OCI-LY3 (cell line): ENCODE data around the gene AGAP1.

Experiments used
- H2AFZ ChIP-seq: fragments of 200-600, 300-600 bp; shearing (Covaris generic); 2 replicates; pipeline ENCODE4 v1.6.0; 2014; ENCODE audit warnings: antibody characterized with exemption, low read depth, low read length
- H3K27ac ChIP-seq: fragments of 200-600, 300-600 bp; sonication (generic); 2 replicates; pipeline ENCODE4 v1.5.1; 2014; ENCODE audit warnings: mild to moderate bottlenecking, low read length, moderate library complexity, mixed read lengths
- H3K27me3 ChIP-seq: fragments of 200-600, 300-600 bp; sonication (generic); 2 replicates; pipeline ENCODE4 v1.6.1; 2014; ENCODE audit warnings: low read depth, low read length, mixed read lengths
- H3K36me3 ChIP-seq: fragments of 200-600, 300-600 bp; sonication (generic); replicated peaks from 2 replicates; pipeline ENCODE3; 2014; ENCODE audit warnings: low read depth, low read length, mixed read lengths
- H3K4me1 ChIP-seq: fragments of 300-600, 200-600 bp; sonication (generic); 2 replicates; pipeline ENCODE4 v1.6.1; 2014; ENCODE audit warnings: low read length, mixed read lengths
- H3K4me2 ChIP-seq: fragments of 200-600, 300-600 bp; sonication (generic); 2 replicates; pipeline ENCODE4 v1.6.1; 2014; ENCODE audit warnings: low read length, mixed read lengths
- H3K4me3 ChIP-seq: fragments of 300-600, 200-600 bp; sonication (generic); 2 replicates; pipeline ENCODE4 v1.5.1; 2014; ENCODE audit warnings: antibody characterized with exemption, mild to moderate bottlenecking, low read length, moderate library complexity
- H3K79me2 ChIP-seq: fragments of 300-600, 200-600 bp; shearing (Covaris generic); 2 replicates; pipeline ENCODE4 v1.6.1; 2014; ENCODE audit warnings: mild to moderate bottlenecking, low read length, mixed read lengths
- H3K9ac ChIP-seq: fragments of 300-600, 200-600 bp; shearing (Covaris generic); 2 replicates; pipeline ENCODE4 v1.6.0; 2014; ENCODE audit warnings: mild to moderate bottlenecking, low read length, moderate library complexity
- H3K9me3 ChIP-seq: fragments of 200-600, 300-600 bp; shearing (Covaris generic); 2 replicates; pipeline ENCODE4 v1.6.1; 2014; ENCODE audit warnings: low read length, mixed read lengths; ENCODE audit not compliant: insufficient read depth
- H4K20me1 ChIP-seq: fragments of 200-600, 300-600 bp; sonication (generic); 2 replicates; pipeline ENCODE4 v1.6.1; 2016; ENCODE audit warnings: low read length, mixed read lengths; ENCODE audit not compliant: insufficient read depth
- EZH2phosphoT487 ChIP-seq: fragments of 200-600 bp; shearing (Covaris generic); IDR thresholded peaks from 2 replicates; pipeline ENCODE4 v1.6.1; 2018; ENCODE audit warnings: antibody characterized with exemption, mixed run types, low read depth
- TF ChIP-seq, protein P1 (sequence below): fragments of 200-600, 300-600 bp; sonication (generic); IDR thresholded peaks from 2 replicates; pipeline ENCODE4 v1.5.1; 2014; ENCODE audit warnings: antibody characterized with exemption, low read length, low read depth

Gene AGAP1

DNA sequence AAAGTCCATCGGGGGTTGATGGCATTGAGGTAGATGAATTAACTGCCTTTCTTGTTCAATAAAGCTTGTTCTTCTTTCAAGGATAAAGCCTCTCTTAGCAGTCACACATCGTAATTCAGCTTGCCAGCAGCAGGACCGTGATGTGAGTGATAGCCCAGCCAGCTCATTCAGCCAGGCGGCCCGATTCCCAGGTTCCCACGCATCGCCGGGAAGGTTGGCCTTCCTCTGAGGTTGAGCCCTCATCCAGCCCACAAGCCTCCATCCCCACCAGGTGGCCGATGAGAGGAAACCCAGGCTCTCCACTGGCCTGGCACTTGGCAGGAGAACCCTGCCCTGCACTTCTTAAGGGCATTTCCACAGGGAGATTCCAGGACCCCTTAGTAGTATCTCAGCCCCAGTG is 4.7 kb downstream of the AGAP1 start:
- Histone ChIP-seq H3K27me3 (no peaks in the 10 kb centered on the region), H3K4me3 (no peak overlapping the region), H4K20me1 (no peaks in the 10 kb centered on the region), H3K27ac (no peak overlapping the region), H3K36me3 (no peaks in the 10 kb centered on the region), H2AFZ (no peak overlapping the region), H3K4me2 (no peak overlapping the region), H3K9ac (no peak overlapping the region), H3K9me3 (no peaks in the 10 kb centered on the region), H3K79me2 (no peaks in the 10 kb centered on the region), H3K4me1 (no peaks in the 10 kb centered on the region)
- no peak for TF ChIP-seq EZH2phosphoT487
- TF ChIP-seq, protein P1, sequence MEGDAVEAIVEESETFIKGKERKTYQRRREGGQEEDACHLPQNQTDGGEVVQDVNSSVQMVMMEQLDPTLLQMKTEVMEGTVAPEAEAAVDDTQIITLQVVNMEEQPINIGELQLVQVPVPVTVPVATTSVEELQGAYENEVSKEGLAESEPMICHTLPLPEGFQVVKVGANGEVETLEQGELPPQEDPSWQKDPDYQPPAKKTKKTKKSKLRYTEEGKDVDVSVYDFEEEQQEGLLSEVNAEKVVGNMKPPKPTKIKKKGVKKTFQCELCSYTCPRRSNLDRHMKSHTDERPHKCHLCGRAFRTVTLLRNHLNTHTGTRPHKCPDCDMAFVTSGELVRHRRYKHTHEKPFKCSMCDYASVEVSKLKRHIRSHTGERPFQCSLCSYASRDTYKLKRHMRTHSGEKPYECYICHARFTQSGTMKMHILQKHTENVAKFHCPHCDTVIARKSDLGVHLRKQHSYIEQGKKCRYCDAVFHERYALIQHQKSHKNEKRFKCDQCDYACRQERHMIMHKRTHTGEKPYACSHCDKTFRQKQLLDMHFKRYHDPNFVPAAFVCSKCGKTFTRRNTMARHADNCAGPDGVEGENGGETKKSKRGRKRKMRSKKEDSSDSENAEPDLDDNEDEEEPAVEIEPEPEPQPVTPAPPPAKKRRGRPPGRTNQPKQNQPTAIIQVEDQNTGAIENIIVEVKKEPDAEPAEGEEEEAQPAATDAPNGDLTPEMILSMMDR, result no peak

DNA sequence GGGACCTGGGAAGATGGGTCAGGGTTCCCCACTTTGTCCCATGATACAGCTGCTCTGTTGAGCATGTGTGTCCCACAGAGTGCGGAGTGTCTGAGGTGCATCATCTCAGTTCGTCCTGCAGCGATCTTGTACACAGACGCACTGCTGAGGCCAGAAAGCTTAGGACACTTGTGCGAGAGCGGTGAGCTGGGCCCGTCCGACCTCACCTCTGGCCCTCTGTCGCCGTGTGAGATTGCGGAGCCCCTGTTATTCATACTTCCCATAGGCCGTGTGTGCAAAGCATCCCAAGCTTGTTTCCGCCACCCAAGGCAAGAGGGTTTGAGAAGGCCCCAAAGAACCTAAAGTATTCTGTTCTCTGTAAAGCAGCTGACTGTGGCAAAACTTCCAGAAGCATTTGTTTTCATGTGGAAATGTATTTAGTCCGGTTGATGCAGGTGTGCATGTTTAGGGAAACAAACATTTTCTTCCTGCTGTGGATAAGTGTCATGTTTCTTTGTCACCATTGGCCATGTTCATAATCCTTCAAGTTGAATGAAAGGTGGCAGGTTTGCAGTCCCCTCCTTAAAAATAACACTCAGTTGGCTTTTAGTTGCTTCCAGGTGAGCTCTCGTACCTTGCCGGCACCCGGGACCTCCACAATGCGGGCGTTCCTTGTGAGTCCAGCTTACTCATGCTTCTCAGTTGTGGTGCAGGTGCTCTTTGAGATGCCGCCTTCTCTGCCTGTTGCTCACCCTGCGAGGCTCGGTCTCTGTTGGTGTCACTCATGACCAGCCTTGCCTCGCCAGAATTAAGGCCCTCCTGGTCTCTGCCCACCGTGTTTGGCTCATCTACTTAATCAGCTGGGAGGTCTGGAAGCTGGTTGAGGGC is 5.3 kb downstream of the AGAP1 start:
- Histone ChIP-seq H3K4me3 (no peak overlapping the region), H3K9ac (no peak overlapping the region), H3K79me2 (no peaks in the 10 kb centered on the region), H3K36me3 (no peaks in the 10 kb centered on the region), H3K4me1 (no peaks in the 10 kb centered on the region), H4K20me1 (no peaks in the 10 kb centered on the region), H3K27ac (no peak overlapping the region), H2AFZ (no peak overlapping the region), H3K27me3 (no peaks in the 10 kb centered on the region), H3K4me2 (no peak overlapping the region), H3K9me3 (no peaks in the 10 kb centered on the region)
- TF ChIP-seq, protein P1, result no peak
- TF ChIP-seq EZH2phosphoT487, result no peak

DNA sequence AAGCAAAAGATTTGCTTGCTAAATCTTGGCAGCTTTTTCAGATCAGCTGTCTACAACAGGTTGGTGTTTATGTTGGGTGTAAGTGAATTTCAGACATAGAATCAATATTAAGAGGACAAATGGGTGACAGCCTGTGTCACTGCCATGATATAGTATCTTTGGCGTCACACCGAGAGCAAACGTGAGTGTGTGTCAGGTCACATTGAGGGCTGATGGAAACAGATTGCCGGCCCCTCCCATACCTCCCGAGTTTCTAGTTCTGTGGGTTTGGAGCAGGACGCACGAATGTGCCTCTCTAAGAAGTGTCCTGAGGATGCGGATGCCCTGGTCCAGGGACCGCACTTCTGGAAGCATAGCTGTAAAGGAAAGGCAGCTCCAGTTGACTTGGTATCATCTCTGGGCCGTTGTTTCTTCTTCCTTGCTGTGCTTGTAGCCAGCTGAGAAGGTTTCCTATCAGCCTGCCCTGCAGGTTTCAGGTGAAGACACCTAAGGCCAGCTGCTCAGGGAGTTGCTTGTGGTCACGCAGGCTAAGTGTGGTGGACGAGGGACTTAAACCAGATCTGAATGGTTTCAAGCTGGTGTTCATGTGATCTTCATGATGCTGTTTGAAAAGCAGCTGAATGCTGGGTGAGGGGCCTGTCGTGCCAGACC is 6.4 kb downstream of the AGAP1 start:
- Histone ChIP-seq H3K4me2 (no peak overlapping the region), H3K79me2 (no peaks in the 10 kb centered on the region), H3K27me3 (no peaks in the 10 kb centered on the region), H3K4me3 (no peak overlapping the region), H3K9ac (no peak overlapping the region), H3K27ac (no peak overlapping the region), H3K36me3 (no peaks in the 10 kb centered on the region), H2AFZ (no peak overlapping the region), H3K4me1 (no peaks in the 10 kb centered on the region), H3K9me3 (no peaks in the 10 kb centered on the region), H4K20me1 (no peaks in the 10 kb centered on the region)
- no peak for TF ChIP-seq EZH2phosphoT487
- TF ChIP-seq, protein P1, result no peak

DNA sequence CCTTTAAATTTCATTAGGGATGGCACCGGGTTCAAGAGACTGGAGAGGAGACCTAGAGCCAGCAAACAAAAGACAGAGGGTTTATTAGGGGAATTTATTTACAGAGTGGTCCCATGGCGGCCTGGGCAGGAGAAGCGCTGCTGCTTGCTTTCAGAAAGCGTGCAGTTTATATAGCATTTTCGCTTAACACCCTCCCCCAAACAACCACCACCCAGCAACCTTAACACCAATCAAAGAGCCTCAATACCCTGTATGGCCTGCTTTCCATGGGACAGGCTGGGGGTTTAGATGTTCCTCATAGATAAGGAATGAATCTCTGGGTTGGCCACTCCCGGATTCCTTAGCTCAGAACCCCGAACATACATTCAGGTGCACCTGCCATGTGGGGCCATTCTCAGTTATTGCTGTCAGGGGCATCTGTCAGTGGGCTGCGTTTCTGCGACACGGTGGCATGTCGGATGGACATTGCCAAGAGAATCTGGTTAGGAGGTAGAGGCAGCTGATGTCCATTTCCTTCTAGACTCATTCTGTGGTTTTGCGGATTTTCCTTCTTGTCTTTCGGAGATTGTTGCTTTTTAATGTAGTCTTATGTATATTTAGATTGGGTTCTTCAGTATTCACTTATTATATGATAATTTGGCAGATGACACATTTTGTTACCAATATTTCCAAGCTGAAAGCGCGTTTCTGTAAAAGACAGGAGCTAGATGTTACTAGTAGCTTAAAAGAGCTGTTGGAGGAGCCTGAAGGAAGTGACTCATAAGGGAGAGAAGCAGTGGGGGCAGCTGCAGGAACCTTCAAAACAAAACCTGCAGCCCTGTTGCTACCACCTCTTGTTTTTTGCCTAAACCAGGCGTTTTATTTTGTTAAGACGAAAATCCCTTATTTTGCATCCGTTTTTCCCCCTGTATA is 7.2 kb downstream of the AGAP1 start:
- Histone ChIP-seq H3K9ac (no peak overlapping the region), H3K4me2 (no peak overlapping the region), H3K36me3 (no peaks in the 10 kb centered on the region), H3K4me1 (no peaks in the 10 kb centered on the region), H3K4me3 (no peak overlapping the region), H2AFZ (no peak overlapping the region), H3K27me3 (no peaks in the 10 kb centered on the region), H3K9me3 (no peaks in the 10 kb centered on the region), H4K20me1 (no peaks in the 10 kb centered on the region), H3K27ac (no peak overlapping the region), H3K79me2 (no peaks in the 10 kb centered on the region)
- no peak for TF ChIP-seq EZH2phosphoT487
- TF ChIP-seq, protein P1, result no peak
